HEK293 (cell line): Measurements from ENCODE around the gene PRM3.
A peak's percentile ranks its signal among the peaks of the same experiment; 100 is the strongest.

Source experiments
- CTCF ChIA-PET: fragments of 350-600 bp; formaldehyde crosslinking; extraction: SDS; loops from one replicate; lab custom pipeline; 2021; ENCODE audit warnings: antibody characterized with exemption; lab: Yijun Ruan, JAX
- POLR2A ChIA-PET: fragments of 300-600 bp; formaldehyde crosslinking; extraction: SDS; loops from one replicate; lab custom pipeline; 2020; ENCODE audit warnings: antibody characterized with exemption, inconsistent platforms; lab: Yijun Ruan, JAX
- H3K27ac ChIP-seq: fragments of 200-500 bp; sonication (Bioruptor generic); 2 replicates; pipeline ENCODE4 v1.5.1; 2014; ENCODE audit warnings: low read depth, low read length, control low read depth, inconsistent platforms; ENCODE audit errors: extremely low read depth
- H3K36me3 ChIP-seq, 2 experiments: fragments of 200-500 bp in 1 of 2; sonication (Bioruptor generic) in 1 of 2; 1 replicate in 1 of 2; 2 replicates in 1 of 2; pipeline ENCODE4 v1.5.1; 2014 to 2017; ENCODE audit warnings: inconsistent platforms in 2 of 2, low read length in 2 of 2; ENCODE audit not compliant: control insufficient read depth in 2 of 2, insufficient read depth in 1 of 2
- H3K4me1 ChIP-seq: fragments of 200-500 bp; sonication (Bioruptor generic); 2 replicates; pipeline ENCODE4 v1.5.1; 2014; ENCODE audit warnings: mild to moderate bottlenecking, low read length, inconsistent platforms; ENCODE audit not compliant: control insufficient read depth, insufficient read depth
- H3K4me3 ChIP-seq: 2 replicates; pipeline ENCODE4 v1.5.1; 2011; ENCODE audit warnings: low read depth, mild to moderate bottlenecking, control low read depth, low read length, moderate library complexity
- H3K9me3 ChIP-seq: fragments of 200-500 bp; sonication (Bioruptor generic); 2 replicates; pipeline ENCODE4 v1.5.1; 2014; ENCODE audit warnings: low read depth, low read length, inconsistent platforms; ENCODE audit not compliant: control insufficient read depth, insufficient read depth
- PRDM6 ChIP-seq: fragments of 450-650 bp; formaldehyde crosslinking; IDR thresholded peaks from 2 replicates; pipeline ENCODE4 v1.5.1; 2017; ENCODE audit warnings: missing biosample characterization, missing genetic modification characterization
- RBAK ChIP-seq: fragments of 450-650 bp; formaldehyde crosslinking; IDR thresholded peaks from 2 replicates; pipeline ENCODE4 v1.5.1; 2016; ENCODE audit warnings: missing biosample characterization, missing genetic modification characterization
- ZBTB11 ChIP-seq: fragments of 450-650 bp; formaldehyde crosslinking; conservative IDR thresholded peaks from 2 replicates; pipeline ENCODE4 v1.5.1; 2016; ENCODE audit warnings: low read depth, missing biosample characterization, missing genetic modification characterization
- ZFHX2 ChIP-seq: fragments of 450-650 bp; formaldehyde crosslinking; conservative IDR thresholded peaks from 2 replicates; pipeline ENCODE4 v1.5.1; 2016; ENCODE audit warnings: missing biosample characterization, missing genetic modification characterization
- ZIC2 ChIP-seq: fragments of 450-650 bp; formaldehyde crosslinking; IDR thresholded peaks from 2 replicates; pipeline ENCODE4 v1.5.1; 2016; ENCODE audit warnings: missing biosample characterization, missing genetic modification characterization
- ZNF138 ChIP-seq: fragments of 450-650 bp; formaldehyde crosslinking; IDR thresholded peaks from 2 replicates; pipeline ENCODE4 v1.5.1; 2016; ENCODE audit warnings: missing biosample characterization, missing genetic modification characterization, borderline replicate concordance
- ZNF148 ChIP-seq: fragments of 450-650 bp; formaldehyde crosslinking; IDR thresholded peaks from 2 replicates; pipeline ENCODE4 v1.5.0; 2017; ENCODE audit warnings: missing biosample characterization, missing genetic modification characterization, borderline replicate concordance
- ZNF19 ChIP-seq: fragments of 450-650 bp; formaldehyde crosslinking; IDR thresholded peaks from 2 replicates; pipeline ENCODE4; 2016; ENCODE audit warnings: missing biosample characterization, missing genetic modification characterization, low read depth
- ZNF221 ChIP-seq: fragments of 450-650 bp; formaldehyde crosslinking; IDR thresholded peaks from 2 replicates; pipeline ENCODE4 v1.5.1; 2017; ENCODE audit warnings: missing biosample characterization, missing genetic modification characterization, borderline replicate concordance
- ZNF501 ChIP-seq: fragments of 450-650 bp; formaldehyde crosslinking; IDR thresholded peaks from 2 replicates; pipeline ENCODE4 v1.5.1; 2016; ENCODE audit warnings: missing biosample characterization, missing genetic modification characterization
- ZNF514 ChIP-seq: fragments of 450-650 bp; formaldehyde crosslinking; IDR thresholded peaks from 2 replicates; pipeline ENCODE4 v1.5.1; 2016; ENCODE audit warnings: missing biosample characterization, missing genetic modification characterization
- ZNF530 ChIP-seq: fragments of 450-650 bp; formaldehyde crosslinking; IDR thresholded peaks from 2 replicates; pipeline ENCODE4 v1.5.1; 2016; ENCODE audit warnings: low read depth, missing biosample characterization, missing genetic modification characterization
- ZNF571 ChIP-seq: fragments of 450-650 bp; formaldehyde crosslinking; IDR thresholded peaks from 2 replicates; pipeline ENCODE4 v1.5.0; 2017; ENCODE audit warnings: missing biosample characterization, missing genetic modification characterization
- ZNF580 ChIP-seq: fragments of 450-650 bp; formaldehyde crosslinking; IDR thresholded peaks from 2 replicates; pipeline ENCODE4 v1.5.1; 2016; ENCODE audit warnings: missing biosample characterization, missing genetic modification characterization
- ZNF623 ChIP-seq: fragments of 450-650 bp; formaldehyde crosslinking; IDR thresholded peaks from 2 replicates; pipeline ENCODE4 v1.5.1; 2016; ENCODE audit warnings: missing biosample characterization, missing genetic modification characterization
- ZNF660 ChIP-seq: fragments of 450-650 bp; IDR thresholded peaks from 2 replicates; pipeline ENCODE4 v1.5.1; 2018; ENCODE audit warnings: missing biosample characterization, mild to moderate bottlenecking, missing genetic modification characterization

PRM3 gene

GRCh38 chr16:11310997-11311561 is 37.6 kb upstream of the PRM3 start:
- TF ChIP-seq ZNF530 (tag by site-specific recombination) (no peak), ZNF580 (tag by site-specific recombination) (no peak), ZNF514 (tag by site-specific recombination) (no peak), ZNF623 (tag by site-specific recombination) (no peak), ZNF148 (no peak), ZNF221 (no peak), ZIC2 (tag by site-specific recombination) (no peak), ZNF571 (tag by site-specific recombination) (no peak), ZBTB11 (tag by site-specific recombination) (no peak), ZNF660 (tag by site-specific recombination) (no peak), PRDM6 (tag by site-specific recombination) (no peak), ZNF19 (tag by site-specific recombination) (no peak), ZNF501 (tag by site-specific recombination) (no peak), ZNF138 (tag by site-specific recombination) (no peak)
- CTCF ChIA-PET = no interaction called here
- Histone ChIP-seq H3K4me3 (no peak overlapping the region), H3K36me3 (no peaks in the 10 kb centered on the region), H3K27ac (no peak overlapping the region), H3K9me3 (no peaks in the 10 kb centered on the region), H3K4me1 (no peaks in the 10 kb centered on the region)
- POLR2A ChIA-PET = no interaction called here

GRCh38 chr16:11310634-11310977 is 37.2 kb upstream of the PRM3 start:
- H3K9me3 ChIP-seq = no peaks in the 10 kb centered on the region
- CTCF ChIA-PET = interaction anchor here (0.8 kb wide), 1 partner anchor 19 kb away, joined by 3 read pairs; no protein-coding TSS in a partner anchor
- no peaks in the 10 kb centered on the region for H3K4me1 ChIP-seq
- no peaks in the 10 kb centered on the region for H3K36me3 ChIP-seq
- H3K27ac ChIP-seq = no peak overlapping the region
- H3K4me3 ChIP-seq = no peak overlapping the region
- POLR2A ChIA-PET = no interaction called here
- no peak for TF ChIP-seq RBAK (tag by site-specific recombination)
- TF ChIP-seq ZFHX2 (tag by site-specific recombination) = 0 out of 2 replicates have a peak, but pooled peaks have one; percentile 10
